HG03139 (cell line): ENCODE results near the gene TRIP10.
A peak's percentile ranks its signal among the peaks of the same experiment; 100 is the strongest.

Experiments
- ATAC-seq: cut with Tn5 transposase; IDR thresholded peaks from one replicate; pipeline ENCODE4 v1.9.1; 2021; ENCODE audit not compliant: unreplicated experiment

The TRIP10 gene

GRCh38 chr19:6723738-6724137 lies 15.7 kb upstream of the TRIP10 start:
- no peak for ATAC-seq

- ATAC-seq = no peak
These were observed 14.6 kb upstream of the TRIP10 start for GRCh38 chr19:6724631-6725492.

DNA sequence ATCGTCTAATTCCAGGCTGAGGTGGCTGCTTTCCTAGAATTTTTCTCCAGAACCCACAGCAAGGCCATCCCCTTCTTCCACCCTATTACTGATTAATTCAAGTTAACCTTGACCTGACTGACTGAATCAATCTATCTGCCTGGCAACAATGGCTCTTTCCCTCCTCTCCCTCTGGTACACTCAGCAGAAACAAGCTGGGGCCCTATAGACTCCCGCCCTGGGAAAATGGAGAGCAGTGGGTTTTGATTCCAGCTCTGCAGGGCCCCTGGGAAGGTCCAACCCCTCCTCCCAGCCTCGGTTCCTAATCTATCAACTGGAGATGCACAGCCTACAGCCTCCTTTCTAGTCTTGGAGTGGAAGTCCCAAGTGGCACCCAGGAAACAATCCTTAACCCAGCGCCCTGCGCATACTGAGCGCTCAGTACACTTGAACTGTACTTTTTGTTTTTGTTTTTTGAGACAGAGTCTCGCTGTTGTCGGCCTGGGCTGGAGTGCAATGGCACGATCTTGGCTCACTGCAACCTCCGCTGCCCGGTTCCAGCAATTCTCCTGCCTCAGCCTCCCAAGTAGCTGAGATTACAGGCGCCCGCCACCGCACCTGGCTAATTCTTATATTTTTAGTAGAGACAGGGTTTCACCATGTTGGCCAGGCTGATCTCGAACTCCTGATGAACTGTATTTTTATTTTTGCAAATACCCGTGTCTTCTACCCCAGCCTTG lies 13.8 kb upstream of the TRIP10 start:
- no peak for ATAC-seq

- no peak for ATAC-seq
These were observed 11.1 kb upstream of the TRIP10 start for GRCh38 chr19:6728346-6728745.

GRCh38 chr19:6729573-6730152 lies 9.8 kb upstream of the TRIP10 start:
- ATAC-seq = no peak

- no peak for ATAC-seq
These were observed 9.2 kb upstream of the TRIP10 start for GRCh38 chr19:6730153-6730804.

DNA sequence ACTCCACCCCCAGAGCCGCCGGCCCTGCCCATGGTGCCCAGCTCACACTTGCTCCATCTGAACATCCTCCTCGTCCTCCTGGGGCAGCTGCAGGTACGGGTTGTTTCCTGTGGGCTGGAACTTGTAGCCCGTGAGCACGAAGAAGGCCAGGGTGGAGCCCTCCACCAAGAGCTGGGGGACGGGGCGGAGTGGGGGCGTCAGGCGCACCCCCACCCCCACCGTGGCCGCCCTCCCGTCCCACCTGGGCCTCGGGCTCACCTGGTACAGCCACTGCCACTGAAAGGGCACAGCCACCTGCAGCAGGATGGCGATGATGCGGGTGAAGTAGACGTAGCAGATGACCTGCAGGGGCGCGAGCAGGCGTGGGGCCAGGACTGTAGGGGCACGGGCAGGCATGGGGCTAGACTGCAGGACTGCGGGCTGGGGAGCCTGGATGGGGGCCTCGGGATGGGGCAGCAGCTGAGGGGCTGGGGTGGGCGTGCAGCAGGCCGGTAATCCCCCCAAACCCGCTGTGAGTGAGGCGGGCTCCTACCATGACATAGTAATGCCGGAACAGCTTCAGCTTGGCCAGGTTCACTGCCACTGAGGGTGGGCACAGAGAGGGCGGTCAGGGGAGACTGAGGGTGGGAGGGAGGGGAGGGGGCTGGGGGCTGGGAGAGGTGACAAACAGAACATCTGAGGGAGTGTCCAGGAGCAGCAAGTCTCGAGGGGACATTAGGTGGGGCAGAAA lies 8.4 kb upstream of the TRIP10 start:
- no peak for ATAC-seq

GRCh38 chr19:6731822-6732221 lies 7.7 kb upstream of the TRIP10 start:
- no peak for ATAC-seq

DNA sequence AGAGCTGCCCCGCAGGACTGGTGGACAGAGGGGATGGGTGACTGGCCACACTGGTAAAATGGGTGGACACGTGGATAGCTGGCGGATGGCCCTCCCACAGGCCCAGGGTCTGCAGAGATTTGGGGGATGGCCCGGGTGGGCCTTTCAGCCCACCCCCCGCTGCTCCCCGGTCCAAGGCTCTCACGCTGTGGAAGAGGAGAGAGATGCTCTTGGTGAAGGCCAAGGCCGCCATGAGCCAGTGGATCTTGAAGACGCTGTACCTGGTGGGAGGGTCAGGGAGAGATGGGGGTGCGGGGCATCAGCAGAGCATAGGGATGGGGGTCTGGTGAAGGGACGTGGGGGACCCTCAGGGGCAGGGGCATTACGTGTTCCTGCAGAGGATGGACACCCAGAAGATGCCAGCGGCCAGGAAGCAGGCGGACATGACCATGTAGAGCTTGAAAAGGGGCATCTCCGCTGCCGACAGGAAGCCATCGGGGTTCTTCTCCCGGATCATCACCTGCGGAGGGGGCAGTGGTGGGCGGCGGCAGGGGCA lies 6.6 kb upstream of the TRIP10 start:
- no peak for ATAC-seq

GRCh38 chr19:6733338-6734095 lies 6.0 kb upstream of the TRIP10 start:
- ATAC-seq = no peak

DNA sequence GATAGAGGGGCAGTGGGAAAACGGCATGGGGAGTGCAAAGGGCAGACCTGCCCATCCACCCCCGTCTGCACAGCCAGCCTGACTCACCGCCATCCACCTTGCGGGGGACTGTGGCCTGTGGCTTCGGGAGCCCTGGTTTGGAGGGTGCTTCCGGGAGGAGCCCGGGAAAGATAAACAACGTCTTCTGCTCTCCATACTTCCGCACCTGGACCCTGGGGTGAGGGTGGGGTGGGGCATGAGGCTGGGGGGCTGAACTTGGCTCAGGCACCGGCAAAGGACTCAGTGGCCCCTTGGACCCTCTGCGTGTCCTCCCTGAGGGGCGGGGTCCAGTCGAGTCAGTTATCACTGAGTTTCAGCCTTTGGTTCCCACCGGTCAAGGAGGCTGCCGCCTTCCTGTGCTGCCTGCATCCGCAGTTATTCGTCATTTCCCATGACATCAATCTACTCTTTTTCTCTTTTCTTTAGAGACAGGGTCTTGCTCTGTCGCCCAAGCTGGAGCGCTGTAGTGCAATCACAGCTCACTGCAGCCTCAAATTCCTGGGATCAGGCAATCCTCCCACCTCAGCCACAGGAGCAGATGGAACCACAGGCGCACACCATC lies 5.3 kb upstream of the TRIP10 start:
- ATAC-seq = no peak

DNA sequence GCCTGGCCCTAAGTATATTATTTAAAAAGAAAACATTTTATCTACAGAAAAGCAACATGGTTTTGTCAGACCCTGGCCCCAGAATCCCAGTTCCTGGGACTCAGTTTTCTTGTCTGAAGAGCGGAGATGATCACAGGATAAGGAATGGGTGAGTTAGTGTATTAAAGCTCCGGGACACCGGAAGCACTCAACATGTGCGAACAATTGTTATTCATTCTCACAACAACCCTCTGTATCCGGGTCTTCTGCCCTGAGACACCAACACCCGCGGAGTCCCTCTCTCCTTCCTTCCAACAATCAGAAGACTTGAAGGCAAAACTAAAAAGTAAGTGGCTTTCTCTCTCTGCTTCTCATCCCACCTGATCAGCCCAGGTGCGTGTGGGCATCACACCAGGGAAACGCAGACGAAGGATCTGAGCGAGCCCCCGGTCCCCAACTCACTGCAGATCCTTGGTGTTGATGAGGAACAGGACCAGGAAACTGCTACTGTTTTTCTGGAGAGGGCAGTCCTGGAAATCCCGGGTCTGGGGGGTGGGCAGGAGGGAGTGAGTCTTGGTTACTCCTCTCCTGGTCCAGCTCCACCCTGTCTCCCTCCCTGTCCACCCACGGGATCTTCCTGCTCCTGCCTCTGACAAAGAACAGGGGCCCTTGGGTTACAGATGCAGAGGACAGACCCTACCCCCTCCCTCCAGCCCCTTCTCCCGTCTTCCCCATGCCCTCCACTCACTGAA lies 4.1 kb upstream of the TRIP10 start:
- ATAC-seq = no peak

DNA sequence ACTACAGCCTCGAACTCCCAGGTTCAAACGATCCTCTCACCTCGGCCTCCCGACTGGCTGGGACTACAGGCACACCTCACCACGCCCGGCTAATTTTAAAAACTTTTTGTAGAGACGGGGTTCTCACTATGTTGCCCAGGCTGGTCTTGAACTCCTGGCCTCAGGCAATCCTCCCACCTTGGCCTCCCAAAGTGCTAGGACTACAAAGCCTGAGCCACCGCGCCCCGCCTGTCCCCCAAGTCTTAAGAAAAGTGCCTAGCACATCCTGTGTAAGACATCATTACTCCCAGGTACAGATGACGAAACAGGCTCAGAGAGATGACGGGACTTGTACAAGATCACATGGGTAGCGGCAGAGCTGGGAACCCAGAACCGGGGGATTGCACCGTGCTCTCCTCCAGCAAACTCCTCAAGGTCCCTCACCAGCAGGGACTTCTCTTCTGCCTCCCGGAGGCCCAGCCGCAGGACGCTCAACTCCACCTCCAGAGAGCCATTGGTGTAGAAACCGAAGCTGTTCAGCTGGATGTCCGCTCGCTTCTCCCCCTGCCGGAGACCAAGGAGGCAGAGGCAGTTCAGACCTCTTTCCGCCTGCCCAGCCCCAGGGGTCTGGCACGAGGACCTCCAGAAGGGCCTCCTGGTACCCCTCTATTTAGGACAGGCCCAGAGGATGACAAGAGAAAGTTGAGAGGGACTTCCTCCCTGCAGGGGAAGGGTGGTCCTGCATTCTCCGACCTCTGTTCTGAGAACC lies 3.1 kb upstream of the TRIP10 start:
- ATAC-seq = no peak

- ATAC-seq = no peak
These were observed 2.6 kb upstream of the TRIP10 start for GRCh38 chr19:6736917-6737283.

DNA sequence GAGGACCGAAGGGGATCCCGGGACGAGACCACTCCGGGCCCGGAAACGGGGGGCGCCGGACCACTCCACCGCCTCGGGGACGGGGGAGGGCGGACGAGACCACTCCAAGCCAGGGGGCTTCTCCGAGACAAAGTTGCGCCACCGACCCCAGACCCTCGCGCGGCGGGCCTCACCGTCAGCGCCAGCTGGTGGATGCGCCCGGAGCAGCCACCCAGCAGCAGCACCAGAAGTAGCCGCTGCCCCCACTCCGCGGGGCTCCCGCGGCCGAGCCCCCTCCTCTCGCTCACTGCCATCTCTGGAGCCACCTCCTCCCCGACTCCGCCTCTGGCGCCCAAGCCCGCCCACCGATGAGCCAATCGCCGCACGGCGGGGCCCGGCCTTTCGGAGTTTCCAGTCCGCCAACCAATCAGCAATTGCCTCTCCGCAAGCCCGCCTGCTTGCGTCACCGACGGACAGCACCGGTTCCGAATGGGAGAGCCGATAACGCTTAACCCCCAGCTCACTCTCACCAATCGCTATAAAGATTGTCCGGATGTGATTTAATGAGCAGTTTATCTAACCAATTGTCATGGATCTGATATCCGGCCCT lies 2.1 kb upstream of the TRIP10 start, which contains the start of gene GPR108:
Gene GPR108 (minus strand): TSS at position 297 of the 589 bp plus-strand sequence. CDS start 4 bp downstream, at position 293.
- ATAC-seq = peak; percentile 51

DNA sequence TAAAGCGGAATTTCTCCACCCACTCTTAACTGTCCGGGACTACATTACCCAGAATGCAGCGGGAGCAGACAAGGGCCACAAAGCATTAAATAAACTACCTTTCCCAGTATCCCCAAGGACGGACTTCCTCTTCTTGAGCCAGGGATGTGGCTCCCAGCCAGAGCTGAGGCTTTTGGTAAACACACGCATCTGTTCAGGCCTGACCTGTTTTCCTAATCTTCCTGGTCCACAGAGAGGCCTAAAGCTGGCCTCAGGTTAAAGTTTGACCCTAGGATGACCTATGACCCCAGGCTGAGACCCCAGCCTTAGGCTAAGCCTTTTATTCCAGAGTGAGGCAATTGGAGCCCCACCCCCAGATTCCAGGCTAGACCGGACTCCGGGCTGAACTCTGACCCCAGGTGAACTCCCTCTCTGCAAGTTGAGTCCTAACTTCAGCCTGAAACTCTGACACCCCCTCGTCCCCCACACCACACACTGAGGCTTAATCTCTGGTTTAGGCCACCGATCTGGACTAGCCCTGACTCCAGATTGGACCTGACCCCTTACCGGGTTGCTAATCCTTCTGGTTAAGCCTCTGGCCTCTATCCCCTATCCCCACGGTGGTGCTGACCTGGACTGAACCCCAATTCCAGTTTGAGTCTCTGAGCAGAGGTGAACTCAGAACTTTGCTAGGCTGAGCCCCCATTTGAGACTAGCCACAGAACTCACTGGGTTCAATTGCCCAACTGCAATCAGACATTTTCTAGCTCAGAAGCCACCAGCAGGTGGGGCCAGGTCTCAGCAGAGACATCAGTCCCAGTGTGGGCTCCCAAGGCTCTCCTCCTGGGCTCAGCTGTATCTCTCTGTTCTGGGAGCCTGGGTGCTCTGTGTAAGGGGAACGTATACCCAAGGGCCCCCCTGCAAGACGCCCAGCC lies 1.4 kb upstream of the TRIP10 start:
- no peak for ATAC-seq
